GM10266 (cell line): ENCODE data around the gene ARID3A.

Source experiments
- DNase-seq: peaks from one replicate; pipeline ENCODE4 v3.0.0; 2012; ENCODE audit errors: extremely low spot score
- TF ChIP-seq, protein P1 (sequence below): IDR thresholded peaks from 2 replicates; pipeline ENCODE4 v1.5.1; 2012; ENCODE audit warnings: mild to moderate bottlenecking, low read depth; ENCODE audit not compliant: control insufficient read depth, insufficient read depth; ENCODE audit errors: missing control alignments

ARID3A gene

DNA sequence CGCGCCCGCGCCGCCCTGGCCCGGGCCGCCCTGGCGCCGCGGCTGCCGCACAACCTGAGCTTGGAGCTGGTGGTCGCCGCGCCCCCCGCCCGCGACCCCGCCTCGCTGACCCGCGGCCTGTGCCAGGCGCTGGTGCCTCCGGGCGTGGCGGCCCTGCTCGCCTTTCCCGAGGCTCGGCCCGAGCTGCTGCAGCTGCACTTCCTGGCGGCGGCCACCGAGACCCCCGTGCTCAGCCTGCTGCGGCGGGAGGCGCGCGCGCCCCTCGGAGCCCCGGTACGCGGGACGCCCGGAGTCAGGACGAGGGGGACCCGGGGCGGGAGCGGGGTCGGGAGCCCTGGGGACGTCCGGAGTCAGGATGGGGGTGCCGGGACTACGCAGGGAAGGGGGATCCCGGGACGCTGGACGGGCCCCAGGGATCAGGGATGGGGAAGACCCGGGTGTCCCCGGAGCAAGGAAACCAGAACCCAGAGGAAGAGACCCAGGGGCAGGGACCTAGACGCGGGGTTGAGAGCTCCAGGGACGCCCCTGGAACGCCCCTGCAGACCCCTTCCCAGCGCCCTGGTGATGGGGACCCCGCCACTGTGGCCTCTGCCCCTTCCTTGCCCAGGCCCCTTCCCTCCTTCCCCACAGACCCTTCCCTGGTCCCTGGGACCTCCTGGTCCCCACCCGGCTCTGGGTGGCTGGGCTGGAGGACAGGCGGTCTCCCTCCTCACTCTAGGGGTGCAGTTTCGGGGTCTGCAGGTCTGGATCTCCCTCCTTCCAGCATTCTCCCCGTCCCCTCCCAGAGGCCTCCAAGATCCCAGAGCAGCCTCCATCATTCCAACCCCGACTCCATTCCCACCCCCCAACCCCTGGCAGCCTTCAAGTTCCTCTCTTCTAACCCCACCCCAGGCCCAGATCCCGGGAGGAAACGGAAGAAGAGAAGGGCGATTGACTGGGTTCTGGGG, 75.0 kb downstream of the ARID3A start:
- TF ChIP-seq, protein P1, sequence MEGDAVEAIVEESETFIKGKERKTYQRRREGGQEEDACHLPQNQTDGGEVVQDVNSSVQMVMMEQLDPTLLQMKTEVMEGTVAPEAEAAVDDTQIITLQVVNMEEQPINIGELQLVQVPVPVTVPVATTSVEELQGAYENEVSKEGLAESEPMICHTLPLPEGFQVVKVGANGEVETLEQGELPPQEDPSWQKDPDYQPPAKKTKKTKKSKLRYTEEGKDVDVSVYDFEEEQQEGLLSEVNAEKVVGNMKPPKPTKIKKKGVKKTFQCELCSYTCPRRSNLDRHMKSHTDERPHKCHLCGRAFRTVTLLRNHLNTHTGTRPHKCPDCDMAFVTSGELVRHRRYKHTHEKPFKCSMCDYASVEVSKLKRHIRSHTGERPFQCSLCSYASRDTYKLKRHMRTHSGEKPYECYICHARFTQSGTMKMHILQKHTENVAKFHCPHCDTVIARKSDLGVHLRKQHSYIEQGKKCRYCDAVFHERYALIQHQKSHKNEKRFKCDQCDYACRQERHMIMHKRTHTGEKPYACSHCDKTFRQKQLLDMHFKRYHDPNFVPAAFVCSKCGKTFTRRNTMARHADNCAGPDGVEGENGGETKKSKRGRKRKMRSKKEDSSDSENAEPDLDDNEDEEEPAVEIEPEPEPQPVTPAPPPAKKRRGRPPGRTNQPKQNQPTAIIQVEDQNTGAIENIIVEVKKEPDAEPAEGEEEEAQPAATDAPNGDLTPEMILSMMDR, result no peak
- peak; percentile 71 for DNase-seq

DNA sequence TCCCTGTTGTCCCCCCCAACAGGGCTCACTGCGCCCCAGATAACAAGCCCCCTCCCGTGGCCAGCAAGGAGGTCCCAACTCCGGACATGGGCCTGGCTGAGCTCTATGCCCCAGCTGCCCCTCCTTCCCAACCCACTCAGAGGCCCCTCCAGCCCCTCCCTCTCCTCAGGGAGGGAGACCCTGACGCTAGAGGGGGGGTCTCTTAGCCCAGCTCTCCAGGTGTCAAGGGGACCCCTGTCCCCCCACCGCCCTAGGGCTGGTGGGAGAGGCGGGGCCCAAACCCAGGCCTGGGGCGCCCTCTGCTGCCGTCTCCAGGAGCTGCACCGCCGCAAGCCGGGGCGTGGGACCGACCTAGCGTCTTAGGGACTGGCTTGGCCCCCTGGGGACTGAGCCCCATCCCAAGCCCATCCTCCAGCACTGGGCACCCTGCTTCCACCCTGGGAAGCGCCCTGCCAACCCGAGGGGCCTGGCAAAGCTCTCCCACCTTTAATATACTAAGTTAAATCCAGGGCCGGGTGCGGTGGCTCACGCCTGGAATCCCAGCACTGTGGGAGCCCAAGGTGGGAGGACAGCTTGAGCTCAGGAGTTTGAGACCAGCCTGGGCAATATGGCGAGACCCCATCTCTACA, 75.8 kb downstream of the ARID3A start:
- TF ChIP-seq, protein P1, result peak; percentile 98
- peak; percentile 91 for DNase-seq

DNA sequence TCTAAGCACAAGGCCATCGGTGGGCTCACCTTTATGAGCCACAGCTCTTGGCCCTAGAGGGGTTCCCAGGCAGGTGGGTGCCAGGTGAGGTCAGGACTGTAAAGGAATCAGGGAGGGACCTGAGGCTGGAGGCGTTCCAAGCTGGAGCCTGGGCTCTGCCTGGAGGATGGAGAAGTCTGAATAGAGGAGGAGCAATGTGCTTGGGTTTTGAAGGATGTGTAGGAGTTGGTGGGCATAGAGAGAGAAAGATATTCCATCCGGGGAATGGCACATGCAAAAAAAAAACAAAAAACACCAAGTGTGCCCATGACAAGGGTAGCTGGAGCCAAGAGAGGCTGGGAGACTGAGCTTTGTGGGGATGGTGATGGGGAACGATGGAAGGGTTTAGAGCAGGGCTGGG, 76.8 kb downstream of the ARID3A start:
- TF ChIP-seq, protein P1, result no peak
- DNase-seq, result no peak

DNA sequence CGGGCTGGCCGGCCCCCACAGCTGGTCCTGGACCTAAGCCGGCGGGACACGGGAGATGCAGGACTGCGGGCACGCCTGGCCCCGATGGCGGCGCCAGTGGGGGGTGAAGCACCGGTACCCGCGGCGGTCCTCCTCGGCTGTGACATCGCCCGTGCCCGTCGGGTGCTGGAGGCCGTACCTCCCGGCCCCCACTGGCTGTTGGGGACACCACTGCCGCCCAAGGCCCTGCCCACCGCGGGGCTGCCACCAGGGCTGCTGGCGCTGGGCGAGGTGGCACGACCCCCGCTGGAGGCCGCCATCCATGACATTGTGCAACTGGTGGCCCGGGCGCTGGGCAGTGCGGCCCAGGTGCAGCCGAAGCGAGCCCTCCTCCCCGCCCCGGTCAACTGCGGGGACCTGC, 77.4 kb downstream of the ARID3A start:
- DNase-seq, result no peak
- TF ChIP-seq, protein P1, result no peak

DNA sequence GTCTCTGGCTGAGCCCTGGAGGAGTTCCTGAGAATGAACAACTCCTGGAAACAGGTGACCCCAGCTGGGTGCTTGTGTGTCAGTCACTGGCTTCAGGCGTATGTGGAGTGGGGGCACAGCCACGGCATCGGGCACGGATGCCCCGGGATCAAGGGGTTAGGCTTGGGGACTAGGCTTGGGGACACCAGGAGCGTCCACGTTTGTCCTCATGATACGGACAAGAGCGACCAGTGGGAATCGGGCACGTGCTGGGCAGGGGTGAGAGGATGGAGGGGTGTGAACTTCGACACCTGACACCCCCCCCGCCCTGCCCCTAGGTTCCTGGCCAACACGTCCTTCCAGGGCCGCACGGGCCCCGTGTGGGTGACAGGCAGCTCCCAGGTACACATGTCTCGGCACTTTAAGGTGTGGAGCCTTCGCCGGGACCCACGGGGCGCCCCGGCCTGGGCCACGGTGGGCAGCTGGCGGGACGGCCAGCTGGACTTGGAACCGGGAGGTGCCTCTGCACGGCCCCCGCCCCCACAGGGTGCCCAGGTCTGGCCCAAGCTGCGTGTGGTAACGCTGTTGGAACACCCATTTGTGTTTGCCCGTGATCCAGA, 78.5 kb downstream of the ARID3A start:
- TF ChIP-seq, protein P1, result no peak
- no peak for DNase-seq

DNA sequence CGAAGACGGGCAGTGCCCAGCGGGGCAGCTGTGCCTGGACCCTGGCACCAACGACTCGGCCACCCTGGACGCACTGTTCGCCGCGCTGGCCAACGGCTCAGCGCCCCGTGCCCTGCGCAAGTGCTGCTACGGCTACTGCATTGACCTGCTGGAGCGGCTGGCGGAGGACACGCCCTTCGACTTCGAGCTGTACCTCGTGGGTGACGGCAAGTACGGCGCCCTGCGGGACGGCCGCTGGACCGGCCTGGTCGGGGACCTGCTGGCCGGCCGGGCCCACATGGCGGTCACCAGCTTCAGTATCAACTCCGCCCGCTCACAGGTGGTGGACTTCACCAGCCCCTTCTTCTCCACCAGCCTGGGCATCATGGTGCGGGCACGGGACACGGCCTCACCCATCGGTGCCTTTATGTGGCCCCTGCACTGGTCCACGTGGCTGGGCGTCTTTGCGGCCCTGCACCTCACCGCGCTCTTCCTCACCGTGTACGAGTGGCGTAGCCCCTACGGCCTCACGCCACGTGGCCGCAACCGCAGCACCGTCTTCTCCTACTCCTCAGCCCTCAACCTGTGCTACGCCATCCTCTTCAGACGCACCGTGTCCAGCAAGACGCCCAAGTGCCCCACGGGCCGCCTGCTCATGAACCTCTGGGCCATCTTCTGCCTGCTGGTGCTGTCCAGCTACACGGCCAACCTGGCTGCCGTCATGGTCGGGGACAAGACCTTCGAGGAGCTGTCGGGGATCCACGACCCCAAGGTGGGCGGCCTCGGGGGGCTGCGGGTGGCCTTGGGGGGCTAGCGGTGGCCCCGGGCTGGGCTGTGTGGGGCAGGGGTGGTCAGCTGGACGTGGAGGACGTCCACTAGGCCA, 79.2 kb downstream of the ARID3A start:
- DNase-seq, result no peak
- TF ChIP-seq, protein P1, result no peak
